ENCODE data around the gene NELFA.

The NELFA gene

DNA sequence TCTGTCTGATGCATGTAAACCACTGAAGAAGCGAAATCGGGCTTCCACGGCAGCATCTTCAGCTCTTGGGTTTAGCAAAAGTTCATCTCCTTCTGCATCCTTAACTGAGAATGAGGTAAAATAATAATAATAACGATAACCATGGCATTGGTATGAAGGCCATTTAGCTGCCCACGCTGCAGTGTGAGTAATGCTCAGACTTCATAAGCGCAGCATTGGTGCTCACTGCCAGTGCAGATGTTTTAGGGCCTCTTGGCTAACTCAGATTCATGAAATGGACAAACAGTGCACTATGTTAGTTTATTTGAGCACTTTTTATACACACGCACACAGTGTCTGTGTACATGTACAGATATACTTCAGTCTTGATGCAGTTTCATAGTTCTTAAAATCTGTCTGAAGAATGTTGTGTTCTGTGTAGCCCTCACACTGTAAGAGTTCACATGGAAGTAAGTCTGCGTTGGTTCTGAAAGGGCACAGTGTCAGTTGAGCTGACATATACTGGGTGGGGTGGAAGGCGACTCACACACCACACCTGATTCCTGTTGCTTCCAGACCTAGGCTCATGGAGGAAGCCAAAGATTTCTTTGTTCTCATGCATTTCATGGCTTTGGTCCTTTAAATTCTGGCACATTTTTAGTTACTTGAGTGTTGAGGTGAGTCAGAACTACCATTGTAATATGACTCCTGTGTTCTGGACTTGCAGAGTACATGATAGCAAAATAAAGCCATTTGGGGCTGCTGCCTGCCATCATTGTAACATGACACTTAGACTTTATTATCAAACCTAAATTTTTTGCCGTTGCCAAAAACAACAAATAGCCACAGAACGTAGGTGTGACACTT lies 68.9 kb downstream of the NELFA start:
- peaks cover 3 to 62% (median 46%) of the 10 kb centered on the region in 5 donors for H3K36me3 ChIP-seq (ENCODE audit: control insufficient read depth in 5 of 5, insufficient read depth in 5 of 5, low read length in 5 of 5)

DNA sequence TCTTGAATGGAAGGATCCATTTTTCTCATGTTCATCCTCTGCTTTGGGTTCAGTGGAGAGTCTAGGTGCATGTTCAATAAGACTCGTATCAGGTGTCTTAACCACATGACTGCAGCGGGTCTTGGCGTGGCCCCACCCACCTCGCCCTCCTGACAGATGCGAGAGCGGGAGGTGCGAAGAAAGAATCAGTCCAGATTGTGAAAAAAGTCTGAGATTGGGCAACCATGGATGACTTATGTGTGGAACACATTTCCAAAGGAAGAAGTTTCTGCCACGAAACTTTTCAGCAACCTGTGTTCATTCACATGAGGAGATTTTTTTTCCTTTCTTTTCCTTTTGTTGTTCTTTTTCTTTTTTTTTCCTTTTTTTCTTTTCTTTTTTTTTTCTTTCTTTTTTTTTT lies 70.7 kb downstream of the NELFA start:
- Histone ChIP-seq H3K27me3 (ENCODE audit: control insufficient read depth in 5 of 5, insufficient read depth in 4 of 5, low read length in 5 of 5) (no peaks in the 10 kb centered on the region), H3K27ac (ENCODE audit: low read depth, low read length) (no peak overlapping the region), H3K9ac (ENCODE audit: low read length in 5 of 5) (no peak overlapping the region), H3K9me3 (ENCODE audit: control insufficient read depth in 5 of 5, low read length in 5 of 5) (no peaks in the 10 kb centered on the region), H3K4me3 (ENCODE audit: low read depth in 1 of 5, low read length in 5 of 5) (no peak overlapping the region), H3K36me3 (ENCODE audit: control insufficient read depth in 5 of 5, insufficient read depth in 5 of 5, low read length in 5 of 5) (peaks cover 3 to 61% (median 46%) of the 10 kb centered on the region in 5 donors), H3K4me1 (ENCODE audit: control insufficient read depth in 5 of 5, insufficient read depth in 5 of 5, low read length in 5 of 5) (no peaks in the 10 kb centered on the region)

More for the DNA sequence above, 68.9 kb downstream of the NELFA start:
- H3K9me3 ChIP-seq (ENCODE audit: control insufficient read depth in 5 of 5, low read length in 5 of 5): no peaks in the 10 kb centered on the region
- H3K9ac ChIP-seq (ENCODE audit: low read length in 5 of 5): no peak overlapping the region
- H3K27me3 ChIP-seq (ENCODE audit: control insufficient read depth in 5 of 5, insufficient read depth in 4 of 5, low read length in 5 of 5): no peaks in the 10 kb centered on the region
- H3K4me3 ChIP-seq (ENCODE audit: low read depth in 1 of 5, low read length in 5 of 5): no peak overlapping the region
- H3K4me1 ChIP-seq (ENCODE audit: control insufficient read depth in 5 of 5, insufficient read depth in 5 of 5, low read length in 5 of 5): peaks cover 0 to under 1% (median 0%) of the 10 kb centered on the region in 5 donors
- no peak overlapping the region for H3K27ac ChIP-seq (ENCODE audit: low read depth, low read length)

DNA sequence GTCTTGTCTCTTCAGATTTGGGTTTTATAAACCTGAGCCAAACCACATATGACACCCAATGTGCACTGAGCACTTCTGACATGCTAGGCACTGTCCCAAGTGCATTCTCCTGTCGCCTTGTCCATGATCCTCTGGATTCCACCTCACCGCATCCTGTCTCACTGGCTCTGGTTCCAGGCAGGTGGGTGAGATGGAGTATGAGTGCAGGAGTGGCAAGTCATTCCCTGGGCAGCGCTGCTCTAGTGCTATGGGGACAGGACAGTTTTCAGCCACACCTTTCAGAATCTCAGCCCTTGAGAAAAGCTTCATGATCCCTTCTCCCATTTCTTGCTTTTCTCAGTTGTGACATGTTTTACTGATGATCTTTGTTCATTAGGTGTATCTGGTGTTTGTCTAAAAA lies 71.2 kb downstream of the NELFA start:
- Histone ChIP-seq H3K27ac (ENCODE audit: low read depth, low read length) (no peak overlapping the region), H3K9me3 (ENCODE audit: control insufficient read depth in 5 of 5, low read length in 5 of 5) (no peaks in the 10 kb centered on the region), H3K36me3 (ENCODE audit: control insufficient read depth in 5 of 5, insufficient read depth in 5 of 5, low read length in 5 of 5) (peaks cover 3 to 61% (median 46%) of the 10 kb centered on the region in 5 donors), H3K27me3 (ENCODE audit: control insufficient read depth in 5 of 5, insufficient read depth in 4 of 5, low read length in 5 of 5) (no peaks in the 10 kb centered on the region), H3K4me3 (ENCODE audit: low read depth in 1 of 5, low read length in 5 of 5) (no peak overlapping the region), H3K4me1 (ENCODE audit: control insufficient read depth in 5 of 5, insufficient read depth in 5 of 5, low read length in 5 of 5) (no peaks in the 10 kb centered on the region), H3K9ac (ENCODE audit: low read length in 5 of 5) (no peak overlapping the region)

DNA sequence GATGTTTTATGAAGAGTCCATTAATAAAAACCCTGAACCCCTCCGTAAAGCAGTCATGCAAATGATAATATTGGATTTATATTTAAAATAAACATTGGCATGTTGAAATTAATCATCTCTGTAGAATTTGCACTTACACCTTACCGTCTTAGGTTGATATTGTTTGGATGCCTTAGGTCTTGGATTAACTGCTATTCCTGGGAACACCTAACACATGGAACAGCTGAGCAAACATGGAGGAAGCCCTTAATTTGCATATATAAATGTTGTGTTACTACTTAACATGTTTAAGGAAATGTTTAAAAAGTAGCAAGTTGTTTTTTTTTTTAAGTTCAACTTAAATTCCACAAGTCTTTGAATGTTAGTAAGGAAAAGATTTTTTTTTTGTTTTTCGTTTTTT lies 75.1 kb downstream of the NELFA start:
- no peaks in the 10 kb centered on the region for H3K9me3 ChIP-seq (ENCODE audit: control insufficient read depth in 5 of 5, low read length in 5 of 5)
- H3K9ac ChIP-seq (ENCODE audit: low read length in 5 of 5): no peak overlapping the region
- H3K4me3 ChIP-seq (ENCODE audit: low read depth in 1 of 5, low read length in 5 of 5): no peak overlapping the region
- H3K27me3 ChIP-seq (ENCODE audit: control insufficient read depth in 5 of 5, insufficient read depth in 4 of 5, low read length in 5 of 5): no peaks in the 10 kb centered on the region
- H3K27ac ChIP-seq (ENCODE audit: low read depth, low read length): no peak overlapping the region
- peaks cover 0 to 60% (median 41%) of the 10 kb centered on the region in 5 donors for H3K36me3 ChIP-seq (ENCODE audit: control insufficient read depth in 5 of 5, insufficient read depth in 5 of 5, low read length in 5 of 5)
- H3K4me1 ChIP-seq (ENCODE audit: control insufficient read depth in 5 of 5, insufficient read depth in 5 of 5, low read length in 5 of 5): no peaks in the 10 kb centered on the region

DNA sequence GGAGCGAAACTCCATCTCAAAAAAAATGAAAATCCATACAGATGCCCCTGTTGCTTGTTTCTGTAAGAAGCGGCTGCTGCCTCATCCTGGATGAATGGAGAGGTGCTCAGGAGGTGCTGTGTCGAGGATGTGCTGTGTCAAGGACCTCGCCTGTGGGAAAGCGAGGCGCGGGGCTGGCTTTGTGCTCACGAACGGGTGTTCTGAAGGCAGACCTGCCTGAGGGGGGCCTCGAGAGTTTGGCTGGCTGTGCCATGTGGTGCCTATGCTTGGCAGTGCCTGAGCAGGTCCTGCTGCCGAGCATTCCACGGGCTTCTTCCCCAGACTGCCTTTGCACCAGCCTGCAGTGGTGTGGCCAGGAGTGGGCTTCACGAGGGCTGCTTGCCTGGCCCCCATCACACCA lies 76.0 kb downstream of the NELFA start:
- no peak overlapping the region for H3K4me3 ChIP-seq (ENCODE audit: low read depth in 1 of 5, low read length in 5 of 5)
- H3K27me3 ChIP-seq (ENCODE audit: control insufficient read depth in 5 of 5, insufficient read depth in 4 of 5, low read length in 5 of 5): no peaks in the 10 kb centered on the region
- H3K9me3 ChIP-seq (ENCODE audit: control insufficient read depth in 5 of 5, low read length in 5 of 5): no peaks in the 10 kb centered on the region
- H3K27ac ChIP-seq (ENCODE audit: low read depth, low read length): no peak overlapping the region
- no peaks in the 10 kb centered on the region for H3K4me1 ChIP-seq (ENCODE audit: control insufficient read depth in 5 of 5, insufficient read depth in 5 of 5, low read length in 5 of 5)
- H3K36me3 ChIP-seq (ENCODE audit: control insufficient read depth in 5 of 5, insufficient read depth in 5 of 5, low read length in 5 of 5): peaks cover 0 to 58% (median 42%) of the 10 kb centered on the region in 5 donors
- H3K9ac ChIP-seq (ENCODE audit: low read length in 5 of 5): no peak overlapping the region

Data from subcutaneous abdominal adipose tissue (tissue), 5 donors.